ENCODE data around the gene STOX1. TPM values are rescaled to one million over a fixed set of nuclear protein-coding genes. Genes with fewer than 3 reads are reported as not detected.
"Not testable (repeated sequence)": the region's sequence is repeated elsewhere in the genome, so short reads cannot be mapped to it uniquely, and the experiment has no call there.

The STOX1 gene
- total RNA-seq, 1 donor from 2014 or later, result 0.71 TPM

DNA sequence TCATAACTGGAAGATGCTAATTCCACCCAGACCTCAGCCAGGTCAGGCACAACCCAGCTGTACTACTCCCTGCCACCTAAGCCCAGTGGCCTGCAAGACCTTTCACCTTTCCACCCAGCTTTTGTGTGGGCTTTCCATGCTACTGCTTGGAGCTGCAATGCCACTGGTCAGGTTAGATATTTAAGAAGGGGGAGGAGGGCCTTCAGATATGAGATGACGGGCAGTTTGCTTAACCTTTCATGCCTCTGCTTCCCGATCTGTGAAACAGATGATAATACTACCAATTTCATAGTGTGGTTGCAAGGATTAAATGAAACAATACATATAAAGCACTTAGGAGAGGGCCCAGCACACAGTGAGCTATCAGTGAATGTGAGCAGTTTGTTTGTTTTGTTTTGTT lies 20.9 kb downstream of the STOX1 start:
- DNase-seq (ENCODE audit: low read depth), result no peak
- Histone ChIP-seq H3K4me3 (ENCODE audit: low read depth, low read length) (no peak overlapping the region), H3K36me3 (ENCODE audit: control insufficient read depth, insufficient read depth, low read length) (no peaks in the 10 kb centered on the region), H3K27me3 (ENCODE audit: control insufficient read depth, insufficient read depth, low read length) (no peaks in the 10 kb centered on the region)
- TF ChIP-seq, protein P1, sequence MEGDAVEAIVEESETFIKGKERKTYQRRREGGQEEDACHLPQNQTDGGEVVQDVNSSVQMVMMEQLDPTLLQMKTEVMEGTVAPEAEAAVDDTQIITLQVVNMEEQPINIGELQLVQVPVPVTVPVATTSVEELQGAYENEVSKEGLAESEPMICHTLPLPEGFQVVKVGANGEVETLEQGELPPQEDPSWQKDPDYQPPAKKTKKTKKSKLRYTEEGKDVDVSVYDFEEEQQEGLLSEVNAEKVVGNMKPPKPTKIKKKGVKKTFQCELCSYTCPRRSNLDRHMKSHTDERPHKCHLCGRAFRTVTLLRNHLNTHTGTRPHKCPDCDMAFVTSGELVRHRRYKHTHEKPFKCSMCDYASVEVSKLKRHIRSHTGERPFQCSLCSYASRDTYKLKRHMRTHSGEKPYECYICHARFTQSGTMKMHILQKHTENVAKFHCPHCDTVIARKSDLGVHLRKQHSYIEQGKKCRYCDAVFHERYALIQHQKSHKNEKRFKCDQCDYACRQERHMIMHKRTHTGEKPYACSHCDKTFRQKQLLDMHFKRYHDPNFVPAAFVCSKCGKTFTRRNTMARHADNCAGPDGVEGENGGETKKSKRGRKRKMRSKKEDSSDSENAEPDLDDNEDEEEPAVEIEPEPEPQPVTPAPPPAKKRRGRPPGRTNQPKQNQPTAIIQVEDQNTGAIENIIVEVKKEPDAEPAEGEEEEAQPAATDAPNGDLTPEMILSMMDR (IDR thresholded peaks at IDR 0.05; ENCODE audit: insufficient read depth, low read length, poor library complexity, severe bottlenecking), result no peak

DNA sequence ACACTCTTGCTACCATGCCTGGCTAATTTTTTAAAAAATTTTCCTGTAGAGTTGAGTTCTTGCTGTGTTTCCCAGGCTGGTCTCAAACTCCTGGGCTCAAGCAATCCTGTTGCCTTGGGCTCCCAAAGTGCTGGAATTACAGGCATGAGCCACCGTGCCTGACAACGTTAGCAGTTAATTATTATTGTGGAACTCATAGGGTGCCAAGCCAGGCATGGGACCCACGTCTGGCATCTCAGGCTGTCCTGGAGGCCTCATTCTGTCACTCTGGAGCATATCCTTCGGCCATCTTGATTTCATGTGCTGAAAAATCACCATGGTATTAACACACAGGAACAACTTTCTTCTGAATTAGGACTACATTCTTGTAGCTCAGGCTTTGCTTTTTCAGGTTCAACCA lies 21.5 kb downstream of the STOX1 start:
- Histone ChIP-seq H3K4me3 (ENCODE audit: low read depth, low read length) (no peak overlapping the region), H3K27me3 (ENCODE audit: control insufficient read depth, insufficient read depth, low read length) (no peaks in the 10 kb centered on the region), H3K36me3 (ENCODE audit: control insufficient read depth, insufficient read depth, low read length) (no peaks in the 10 kb centered on the region)
- TF ChIP-seq, protein P1 (IDR thresholded peaks at IDR 0.05; ENCODE audit: insufficient read depth, low read length, poor library complexity, severe bottlenecking), result no peak
- DNase-seq (ENCODE audit: low read depth), result no peak

DNA sequence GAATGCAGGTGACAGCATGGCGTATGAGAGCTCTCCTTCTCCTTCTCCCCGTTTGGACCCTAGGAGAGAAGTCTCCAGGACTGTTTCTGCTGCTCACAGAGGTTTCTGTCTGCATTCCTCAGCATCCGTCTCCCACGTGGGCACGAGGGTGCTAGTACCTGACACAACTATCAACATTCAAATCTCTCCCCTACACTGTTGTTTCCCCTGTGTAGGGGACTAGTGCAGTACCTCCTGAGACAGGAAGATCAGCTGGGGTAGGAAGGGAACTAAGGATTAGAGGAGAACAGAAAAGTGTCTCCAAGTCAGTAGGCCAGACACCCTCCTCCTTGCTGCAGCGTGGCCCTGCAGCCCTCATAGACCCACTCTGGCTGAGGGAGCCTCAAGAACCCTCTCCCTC lies 29.0 kb downstream of the STOX1 start:
- DNase-seq (ENCODE audit: low read depth), result no peak
- TF ChIP-seq, protein P1 (IDR thresholded peaks at IDR 0.05; ENCODE audit: insufficient read depth, low read length, poor library complexity, severe bottlenecking), result no peak
- no peaks in the 10 kb centered on the region for H3K27me3 ChIP-seq (ENCODE audit: control insufficient read depth, insufficient read depth, low read length)
- no peak overlapping the region for H3K4me3 ChIP-seq (ENCODE audit: low read depth, low read length)
- H3K36me3 ChIP-seq (ENCODE audit: control insufficient read depth, insufficient read depth, low read length), result no peaks in the 10 kb centered on the region

DNA sequence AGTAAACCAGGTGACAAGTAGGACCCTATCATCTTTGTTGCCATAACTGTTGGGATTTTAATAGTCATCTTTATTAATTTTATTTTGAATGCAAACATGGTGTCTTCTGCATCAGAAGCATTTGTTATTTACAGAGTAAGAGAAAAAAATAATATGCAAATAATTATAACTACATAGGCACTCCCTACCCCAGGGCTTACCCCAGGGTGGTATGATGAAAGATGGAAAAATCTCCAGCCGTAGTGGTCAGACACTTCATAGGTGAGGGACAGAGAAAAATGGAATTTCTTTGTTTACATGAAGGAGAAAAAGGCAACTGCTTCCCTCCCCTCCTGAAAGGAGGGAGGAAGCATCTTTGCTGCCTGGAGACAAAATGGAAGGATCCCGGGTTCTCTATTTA lies 29.7 kb downstream of the STOX1 start:
- Histone ChIP-seq H3K27me3 (ENCODE audit: control insufficient read depth, insufficient read depth, low read length) (no peaks in the 10 kb centered on the region), H3K4me3 (ENCODE audit: low read depth, low read length) (no peak overlapping the region), H3K36me3 (ENCODE audit: control insufficient read depth, insufficient read depth, low read length) (no peaks in the 10 kb centered on the region)
- DNase-seq (ENCODE audit: low read depth), result no peak
- TF ChIP-seq, protein P1 (IDR thresholded peaks at IDR 0.05; ENCODE audit: insufficient read depth, low read length, poor library complexity, severe bottlenecking), result no peak

DNA sequence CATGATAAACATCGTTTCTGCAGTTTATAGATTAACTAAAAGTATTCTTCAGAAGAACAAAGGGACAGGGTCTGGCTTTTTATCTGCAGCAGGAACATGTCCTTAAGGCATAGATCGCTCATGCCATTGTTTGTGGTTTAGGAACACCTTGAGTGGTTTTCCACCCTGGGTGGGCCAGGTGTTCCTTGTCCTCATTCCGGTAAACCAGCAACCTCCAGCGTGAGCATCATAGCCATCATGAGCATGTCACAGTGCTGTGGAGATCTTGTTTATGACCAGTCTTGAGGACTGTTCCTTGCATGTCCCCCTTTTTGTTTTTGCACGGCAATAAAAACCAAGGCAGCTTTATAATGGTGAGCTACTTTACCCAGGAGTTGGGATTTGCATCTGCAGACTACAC lies 33.9 kb downstream of the STOX1 start:
- no peak for DNase-seq (ENCODE audit: low read depth)
- TF ChIP-seq, protein P1 (IDR thresholded peaks at IDR 0.05; ENCODE audit: insufficient read depth, low read length, poor library complexity, severe bottlenecking), result no peak

DNA sequence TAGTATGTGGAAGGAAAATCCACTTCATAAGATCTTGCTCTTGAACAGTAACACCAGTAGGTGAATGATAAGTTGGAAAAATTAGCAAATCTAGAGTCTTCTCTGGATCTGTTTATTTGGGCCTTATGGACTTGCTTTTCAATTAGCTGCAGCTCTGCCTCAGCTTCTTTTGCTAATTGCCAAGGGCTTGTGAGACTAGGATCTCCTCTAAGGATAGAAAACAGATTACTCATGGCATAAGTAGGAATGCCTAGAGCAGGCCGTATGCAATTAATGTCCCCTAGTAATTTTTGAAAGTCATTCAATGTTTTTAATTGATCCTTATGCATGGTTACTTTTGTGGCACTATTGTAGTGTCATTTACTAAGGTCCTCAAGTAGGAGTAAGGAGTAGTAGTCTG lies 37.3 kb downstream of the STOX1 start:
- TF ChIP-seq, protein P1 (IDR thresholded peaks at IDR 0.05; ENCODE audit: insufficient read depth, low read length, poor library complexity, severe bottlenecking), result no peak
- H3K4me3 ChIP-seq (ENCODE audit: low read depth, low read length), result no peak overlapping the region
- H3K27me3 ChIP-seq (ENCODE audit: control insufficient read depth, insufficient read depth, low read length), result no peaks in the 10 kb centered on the region
- H3K36me3 ChIP-seq (ENCODE audit: control insufficient read depth, insufficient read depth, low read length), result no peaks in the 10 kb centered on the region
- no peak for DNase-seq (ENCODE audit: low read depth)

More for the DNA sequence above, 33.9 kb downstream of the STOX1 start:
- no peaks in the 10 kb centered on the region for H3K27me3 ChIP-seq (ENCODE audit: control insufficient read depth, insufficient read depth, low read length)
- H3K4me3 ChIP-seq (ENCODE audit: low read depth, low read length), result no peak overlapping the region
- no peaks in the 10 kb centered on the region for H3K36me3 ChIP-seq (ENCODE audit: control insufficient read depth, insufficient read depth, low read length)

DNA sequence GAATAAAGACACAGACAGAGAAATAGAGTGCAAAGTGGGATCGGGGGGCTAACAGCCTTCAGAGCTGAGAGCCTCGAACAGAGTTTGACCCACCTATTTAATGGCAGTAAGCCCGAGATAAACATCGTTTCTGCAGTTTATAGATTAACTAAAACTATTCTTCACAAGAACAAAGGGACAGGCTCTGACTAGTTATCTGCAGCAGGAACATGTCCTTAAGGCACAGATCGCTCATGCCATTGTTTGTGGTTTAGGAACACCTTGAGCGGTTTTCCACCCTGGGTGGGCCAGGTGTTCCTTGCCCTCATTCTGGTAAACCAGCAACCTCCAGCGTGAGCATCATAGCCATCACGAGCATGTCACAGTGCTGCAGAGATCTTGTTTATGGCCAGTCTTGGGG lies 40.8 kb downstream of the STOX1 start:
- H3K27me3 ChIP-seq (ENCODE audit: control insufficient read depth, insufficient read depth, low read length); H3K36me3 ChIP-seq (ENCODE audit: control insufficient read depth, insufficient read depth, low read length); H3K4me3 ChIP-seq (ENCODE audit: low read depth, low read length); DNase-seq (ENCODE audit: low read depth): not testable (repeated sequence)

All from kidney epithelial cell (primary cell).